GM12891 (cell line): ENCODE results near the gene CCDC171. TPM values are rescaled to one million over a fixed set of nuclear protein-coding genes. Genes with fewer than 3 reads are reported as not detected.
A peak's percentile ranks its signal among the peaks of the same experiment; 100 is the strongest.

Experiments
- DNase-seq: peaks from one replicate; pipeline ENCODE4 v3.0.0; 2011; ENCODE audit warnings: low spot score; ENCODE audit not compliant: insufficient read length
- FAIRE-seq: peaks from 2 replicates; lab custom pipeline; 2011; peaks lifted over from hg19 to GRCh38; lab: Jason Lieb, UNC
- PAX5 ChIP-seq: IDR thresholded peaks from 2 replicates; pipeline ENCODE4 v1.6.1; 2011; ENCODE audit warnings: low read length, moderate library complexity, mild to moderate bottlenecking; ENCODE audit not compliant: insufficient read depth, severe bottlenecking
- POLR2A ChIP-seq: IDR thresholded peaks from 2 replicates; pipeline ENCODE4 v1.6.1; 2011; ENCODE audit warnings: low read depth, low read length, control low read depth
- POLR2AphosphoS5 ChIP-seq: IDR thresholded peaks from 2 replicates; pipeline ENCODE4 v1.6.1; 2011; ENCODE audit warnings: low read depth, low read length, control low read depth
- POU2F2 ChIP-seq: IDR thresholded peaks from 2 replicates; pipeline ENCODE4 v1.6.1; 2011; ENCODE audit warnings: low read depth, mild to moderate bottlenecking, control low read depth, low read length, moderate library complexity
- SPI1 ChIP-seq: IDR thresholded peaks from 2 replicates; pipeline ENCODE4 v1.6.1; 2011; ENCODE audit warnings: low read depth, low read length, control low read depth
- TAF1 ChIP-seq: IDR thresholded peaks from 2 replicates; pipeline ENCODE4 v1.6.1; 2011; ENCODE audit warnings: low read depth, low read length, control low read depth
- polyA plus RNA-seq: library from polyadenylated mRNA; unstranded; fragments of >200 nt; gene quantifications from one replicate; pipeline ENCODE4 v1.2.1, GENCODE V29; 2012; ENCODE audit warnings: low read depth, missing spikeins, inconsistent platforms; ENCODE audit not compliant: missing spikeins

CCDC171 gene
- 1.0 TPM for polyA plus RNA-seq

GRCh38 chr9:15552636-15553527 is at the start of gene CCDC171:
Gene CCDC171, plus strand, starts transcription at chr9:15553043. Its CDS starts 11,046 bp downstream, at chr9:15564089.
- DNase-seq (peak; percentile 91), FAIRE-seq (peak; percentile 97)
- TF ChIP-seq POLR2A (peak; percentile 64), PAX5 (no peak), SPI1 (peak; percentile 42; the same call in 1 of the 2 replicates), POLR2AphosphoS5 (peak; percentile 60; the same call in 1 of the 2 replicates), TAF1 (peak; percentile 55; the same call in 1 of the 2 replicates), POU2F2 (peak; percentile 13; the same call in 1 of the 2 replicates)

GRCh38 chr9:15505921-15506320 is 46.9 kb upstream of the CCDC171 start:
- no peak for FAIRE-seq
- no peak for DNase-seq
- TF ChIP-seq PAX5: no peak
- TF ChIP-seq SPI1: peak; percentile 67

- peak; percentile 87 for FAIRE-seq
- TF ChIP-seq POLR2AphosphoS5 (no peak; the same call in none of the 2 replicates), TAF1 (no peak), POU2F2 (no peak), PAX5 (no peak), POLR2A (no peak; the same call in 1 of the 2 replicates), SPI1 (no peak)
- DNase-seq: peak; percentile 61
These were observed 42.7 kb upstream of the CCDC171 start for GRCh38 chr9:15509931-15510788.

GRCh38 chr9:15510789-15511575 is 41.9 kb upstream of the CCDC171 start, which contains the start of gene PSIP1:
Gene PSIP1, minus strand, starts transcription at chr9:15510970. Its CDS starts 782 bp downstream, at chr9:15510188.
- peak; percentile 74; the same call in 1 of the 2 replicates for TF ChIP-seq POLR2A
- no peak for TF ChIP-seq PAX5
- TF ChIP-seq SPI1: peak; percentile 58
- peak; percentile 35 for TF ChIP-seq POU2F2
- TF ChIP-seq POLR2AphosphoS5: peak; percentile 92
- peak; percentile 89 for TF ChIP-seq TAF1
- FAIRE-seq: peak; percentile 97

GRCh38 chr9:15512204-15512603 is 40.6 kb upstream of the CCDC171 start:
- peak; percentile 57 for FAIRE-seq
- TF ChIP-seq POLR2A (peak; percentile 41; the same call in 1 of the 2 replicates), PAX5 (no peak), SPI1 (peak; percentile 20; the same call in 1 of the 2 replicates)
- no peak for DNase-seq

More at GRCh38 chr9:15510789-15511575, 41.9 kb upstream of the CCDC171 start, which contains the start of gene PSIP1:
- peak; percentile 55 for DNase-seq

GRCh38 chr9:15512889-15513288 is 40.0 kb upstream of the CCDC171 start:
- DNase-seq: no peak
- FAIRE-seq: no peak
- TF ChIP-seq POLR2AphosphoS5 (no peak), POU2F2 (no peak), TAF1 (no peak), SPI1 (peak; percentile 22; the same call in 1 of the 2 replicates)

- DNase-seq: no peak
- no peak for TF ChIP-seq POLR2A
- no peak for TF ChIP-seq POLR2AphosphoS5
- peak; percentile 84 for FAIRE-seq
These were observed 39.5 kb upstream of the CCDC171 start for GRCh38 chr9:15513335-15513734.

- no peak for TF ChIP-seq TAF1
- no peak for TF ChIP-seq PAX5
- no peak for TF ChIP-seq POU2F2
- TF ChIP-seq POLR2AphosphoS5: no peak
- TF ChIP-seq SPI1: no peak
- TF ChIP-seq POLR2A: no peak
- no peak for FAIRE-seq
These were observed 33.0 kb upstream of the CCDC171 start for GRCh38 chr9:15519831-15520230.

GRCh38 chr9:15521254-15521653 is 31.6 kb upstream of the CCDC171 start:
- FAIRE-seq (no peak), DNase-seq (no peak)
- TF ChIP-seq SPI1 (no peak), POLR2AphosphoS5 (no peak), PAX5 (no peak), POLR2A (no peak), TAF1 (no peak), POU2F2 (no peak)

More at GRCh38 chr9:15519831-15520230, 33.0 kb upstream of the CCDC171 start:
- no peak for DNase-seq
